DND-41 (cell line): ENCODE data around the gene ACO1.

Source experiments
- CTCF ChIP-seq: IDR thresholded peaks from 2 replicates; pipeline ENCODE4 v1.5.1; 2012; ENCODE audit warnings: borderline replicate concordance, low read length, moderate library complexity, mild to moderate bottlenecking; ENCODE audit not compliant: poor library complexity, severe bottlenecking; ENCODE audit errors: extremely low read depth
- EZH2 ChIP-seq: IDR thresholded peaks from 3 replicates; pipeline ENCODE4 v1.6.1; 2012; ENCODE audit warnings: borderline replicate concordance, low read depth, mild to moderate bottlenecking, moderate library complexity, low read length, inconsistent platforms; ENCODE audit not compliant: severe bottlenecking

GRCh38 chr9:32468740-32469139 lies 84.3 kb downstream of the ACO1 start:
- TF ChIP-seq EZH2 (no peak), CTCF (no peak)
